ENCODE results near the gene COL10A1. TPM values are rescaled to one million over a fixed set of nuclear protein-coding genes. Genes with fewer than 3 reads are reported as not detected.

COL10A1 gene
- total RNA-seq: not detected

- ChIA-PET CTCF (interaction anchor here (2.4 kb wide), 1 partner anchor 14 kb away, joined by 11 read pairs; no protein-coding TSS in a partner anchor), POLR2A (no interaction called here)
- no peaks in the 10 kb centered on the region for H3K9me3 Mint-ChIP-seq
- peaks cover 4% of the 10 kb centered on the region for H3K36me3 Mint-ChIP-seq (ENCODE audit: low read depth)
- H3K27ac Mint-ChIP-seq: no peak within 1 kb of the TSS
- no peak within 1 kb of the TSS for H3K4me3 Mint-ChIP-seq
- no peak for DNase-seq
- no peaks in the 10 kb centered on the region for H3K27me3 Mint-ChIP-seq
- peaks cover 6% of the 10 kb centered on the region for H3K4me1 Mint-ChIP-seq
Observed at GRCh38 chr6:116126032-116126431, at the start of gene COL10A1. Gene COL10A1, minus strand, starts transcription at chr6:116126132. Its CDS starts 640 bp downstream, at chr6:116125492.

GRCh38 chr6:116175344-116175743 is 49.4 kb upstream of the COL10A1 start:
- Mint-ChIP-seq H3K36me3 (ENCODE audit: low read depth) (peaks cover 12% of the 10 kb centered on the region), H3K27me3 (no peaks in the 10 kb centered on the region), H3K9me3 (peaks cover 16% of the 10 kb centered on the region), H3K27ac (no peak overlapping the region), H3K4me1 (no peaks in the 10 kb centered on the region), H3K4me3 (no peak overlapping the region)
- POLR2A ChIA-PET: no interaction called here
- CTCF ChIA-PET: no interaction called here
- no peak for DNase-seq

GRCh38 chr6:116173928-116174327 is 48.0 kb upstream of the COL10A1 start:
- no peak overlapping the region for H3K4me3 Mint-ChIP-seq
- peaks cover 16% of the 10 kb centered on the region for H3K9me3 Mint-ChIP-seq
- H3K27ac Mint-ChIP-seq: no peak overlapping the region
- no peaks in the 10 kb centered on the region for H3K4me1 Mint-ChIP-seq
- H3K36me3 Mint-ChIP-seq (ENCODE audit: low read depth): peaks cover 12% of the 10 kb centered on the region
- CTCF ChIA-PET: no interaction called here
- DNase-seq: no peak
- POLR2A ChIA-PET: no interaction called here
- H3K27me3 Mint-ChIP-seq: no peaks in the 10 kb centered on the region

GRCh38 chr6:116170358-116171057 is 44.6 kb upstream of the COL10A1 start:
- Mint-ChIP-seq H3K27ac (no peak overlapping the region), H3K4me1 (no peaks in the 10 kb centered on the region), H3K36me3 (ENCODE audit: low read depth) (peaks cover 12% of the 10 kb centered on the region), H3K4me3 (no peak overlapping the region), H3K9me3 (peaks cover 16% of the 10 kb centered on the region), H3K27me3 (no peaks in the 10 kb centered on the region)
- CTCF ChIA-PET: no interaction called here
- POLR2A ChIA-PET: no interaction called here
- no peak for DNase-seq

- POLR2A ChIA-PET: no interaction called here
- Mint-ChIP-seq H3K4me1 (no peaks in the 10 kb centered on the region), H3K36me3 (ENCODE audit: low read depth) (peaks cover 12% of the 10 kb centered on the region), H3K9me3 (peaks cover 10% of the 10 kb centered on the region), H3K27me3 (no peaks in the 10 kb centered on the region), H3K27ac (no peak overlapping the region), H3K4me3 (no peak overlapping the region)
- CTCF ChIA-PET: no interaction called here
- no peak for DNase-seq
Observed at GRCh38 chr6:116169880-116170279, 43.9 kb upstream of the COL10A1 start.

- Mint-ChIP-seq H3K36me3 (ENCODE audit: low read depth) (peaks cover 17% of the 10 kb centered on the region), H3K4me3 (no peak overlapping the region), H3K27ac (no peak overlapping the region), H3K27me3 (no peaks in the 10 kb centered on the region), H3K4me1 (no peaks in the 10 kb centered on the region), H3K9me3 (peaks cover 8% of the 10 kb centered on the region)
- POLR2A ChIA-PET: no interaction called here
- CTCF ChIA-PET: interaction anchor here (0.6 kb wide), 1 partner anchor 158 kb away, joined by 3 read pairs; no protein-coding TSS in a partner anchor
- DNase-seq: no peak
Observed at GRCh38 chr6:116168148-116168547, 42.2 kb upstream of the COL10A1 start.

- no peaks in the 10 kb centered on the region for H3K4me1 Mint-ChIP-seq
- no peak overlapping the region for H3K27ac Mint-ChIP-seq
- peaks cover 19% of the 10 kb centered on the region for H3K36me3 Mint-ChIP-seq (ENCODE audit: low read depth)
- peaks cover 10% of the 10 kb centered on the region for H3K9me3 Mint-ChIP-seq
- no peak for DNase-seq
- no peak overlapping the region for H3K4me3 Mint-ChIP-seq
- H3K27me3 Mint-ChIP-seq: no peaks in the 10 kb centered on the region
- CTCF ChIA-PET: no interaction called here
- POLR2A ChIA-PET: no interaction called here
Observed at GRCh38 chr6:116166369-116166768, 40.4 kb upstream of the COL10A1 start.

- POLR2A ChIA-PET: no interaction called here
- H3K4me3 Mint-ChIP-seq: no peak overlapping the region
- peaks cover 19% of the 10 kb centered on the region for H3K36me3 Mint-ChIP-seq (ENCODE audit: low read depth)
Observed at GRCh38 chr6:116165596-116165995, 39.7 kb upstream of the COL10A1 start.

GRCh38 chr6:116159782-116160524 is 34.0 kb upstream of the COL10A1 start:
- no peaks in the 10 kb centered on the region for H3K27me3 Mint-ChIP-seq
- no peak overlapping the region for H3K4me3 Mint-ChIP-seq
- DNase-seq: no peak
- H3K27ac Mint-ChIP-seq: no peak overlapping the region
- no peaks in the 10 kb centered on the region for H3K4me1 Mint-ChIP-seq
- CTCF ChIA-PET: no interaction called here
- H3K36me3 Mint-ChIP-seq (ENCODE audit: low read depth): peaks cover 13% of the 10 kb centered on the region
- H3K9me3 Mint-ChIP-seq: peaks cover 9% of the 10 kb centered on the region
- POLR2A ChIA-PET: no interaction called here

More at GRCh38 chr6:116165596-116165995, 39.7 kb upstream of the COL10A1 start:
- H3K4me1 Mint-ChIP-seq: no peaks in the 10 kb centered on the region
- CTCF ChIA-PET: no interaction called here
- H3K27ac Mint-ChIP-seq: no peak overlapping the region
- H3K27me3 Mint-ChIP-seq: no peaks in the 10 kb centered on the region
- DNase-seq: no peak
- H3K9me3 Mint-ChIP-seq: peaks cover 10% of the 10 kb centered on the region

GRCh38 chr6:116158641-116159040 is 32.7 kb upstream of the COL10A1 start:
- H3K9me3 Mint-ChIP-seq: peaks cover 9% of the 10 kb centered on the region
- no peak overlapping the region for H3K4me3 Mint-ChIP-seq

GRCh38 chr6:116157391-116157790 is 31.5 kb upstream of the COL10A1 start:
- ChIA-PET POLR2A (no interaction called here), CTCF (no interaction called here)
- no peak overlapping the region for H3K27ac Mint-ChIP-seq
- no peak for DNase-seq
- no peak overlapping the region for H3K4me3 Mint-ChIP-seq
- H3K36me3 Mint-ChIP-seq (ENCODE audit: low read depth): peaks cover 5% of the 10 kb centered on the region
- H3K27me3 Mint-ChIP-seq: no peaks in the 10 kb centered on the region
- no peaks in the 10 kb centered on the region for H3K4me1 Mint-ChIP-seq
- peaks cover 4% of the 10 kb centered on the region for H3K9me3 Mint-ChIP-seq

More at GRCh38 chr6:116158641-116159040, 32.7 kb upstream of the COL10A1 start:
- Mint-ChIP-seq H3K4me1 (no peaks in the 10 kb centered on the region), H3K36me3 (ENCODE audit: low read depth) (peaks cover 10% of the 10 kb centered on the region), H3K27me3 (no peaks in the 10 kb centered on the region), H3K27ac (no peak overlapping the region)
- POLR2A ChIA-PET: interaction anchor here (0.5 kb wide), 1 partner anchor 590 kb away, joined by 3 read pairs; no protein-coding TSS in a partner anchor
- DNase-seq: no peak
- CTCF ChIA-PET: interaction anchor here (0.7 kb wide), 1 partner anchor 42 kb away, joined by 3 read pairs; no protein-coding TSS in a partner anchor

GRCh38 chr6:116156405-116157326 is 30.7 kb upstream of the COL10A1 start:
- no peaks in the 10 kb centered on the region for H3K4me1 Mint-ChIP-seq
- ChIA-PET POLR2A (no interaction called here), CTCF (no interaction called here)
- peaks cover 5% of the 10 kb centered on the region for H3K36me3 Mint-ChIP-seq (ENCODE audit: low read depth)
- no peak for DNase-seq
- no peaks in the 10 kb centered on the region for H3K27me3 Mint-ChIP-seq
- H3K27ac Mint-ChIP-seq: no peak overlapping the region
- no peak overlapping the region for H3K4me3 Mint-ChIP-seq
- H3K9me3 Mint-ChIP-seq: peaks cover 4% of the 10 kb centered on the region

GRCh38 chr6:116154887-116155286 is 29.0 kb upstream of the COL10A1 start:
- H3K36me3 Mint-ChIP-seq (ENCODE audit: low read depth): no peaks in the 10 kb centered on the region
- POLR2A ChIA-PET: no interaction called here
- DNase-seq: no peak
- no peaks in the 10 kb centered on the region for H3K4me1 Mint-ChIP-seq
- H3K27me3 Mint-ChIP-seq: no peaks in the 10 kb centered on the region
- H3K9me3 Mint-ChIP-seq: no peaks in the 10 kb centered on the region
- H3K27ac Mint-ChIP-seq: no peak overlapping the region
- no peak overlapping the region for H3K4me3 Mint-ChIP-seq
- CTCF ChIA-PET: no interaction called here

All from activated CD4-positive, alpha-beta memory T cell treated with anti-CD3 and anti-CD28 coated beads, Interleukin-2, amount 10 ng/mL, durations not matched to agents 7 days and 5 days (primary cell).